Neural progenitor cell (in vitro differentiated cells): Measurements from ENCODE around the gene PHETA1.

Experiments
- CTCF ChIP-seq: fragments of 200-600 bp; sonication (generic); IDR thresholded peaks from 2 replicates; pipeline ENCODE4 v1.5.1; 2017; ENCODE audit warnings: antibody characterized with exemption, mild to moderate bottlenecking
- EZH2 ChIP-seq: fragments of 200-600 bp; sonication (generic); IDR thresholded peaks from 2 replicates; pipeline ENCODE4 v1.6.1; 2017; ENCODE audit warnings: antibody characterized with exemption, mild to moderate bottlenecking, moderate library complexity

- TF ChIP-seq EZH2 = no peak
- no peak for TF ChIP-seq CTCF
Observed at GRCh38 chr12:111408116-111408440, 39.2 kb upstream of the PHETA1 start.
